ENCODE results near the gene PON1. TPM values are rescaled to one million over a fixed set of nuclear protein-coding genes. Genes with fewer than 3 reads are reported as not detected.
A peak's percentile ranks its signal among the peaks of the same experiment; 100 is the strongest.

The PON1 gene
- total and polyA plus RNA-seq, 4 donors, result 0.59 to 1.2 (median 0.84) TPM

- no peaks in the 10 kb centered on the region for H3K4me1 ChIP-seq (ENCODE audit: control insufficient read depth, insufficient read depth, low read length)
- H3K27ac ChIP-seq (ENCODE audit: low read depth, low read length), result no peak overlapping the region
- H3K27me3 ChIP-seq (ENCODE audit: control insufficient read depth, insufficient read depth, low read length), result no peaks in the 10 kb centered on the region
- no CpG with 5 or more reads among the region's 1 CpG for WGBS (ENCODE audit: insufficient coverage)
- no peaks in the 10 kb centered on the region for H3K9me3 ChIP-seq (ENCODE audit: control insufficient read depth, insufficient read depth, low read length)
- DNase-seq (ENCODE audit: low read depth in 4 of 6, low spot score in 6 of 6), result no peak
- H3K36me3 ChIP-seq (ENCODE audit: control insufficient read depth, insufficient read depth, low read length), result no peaks in the 10 kb centered on the region
- H3K4me3 ChIP-seq (ENCODE audit: low read depth, low read length), result no peak overlapping the region
Observed at GRCh38 chr7:95319570-95319969, 4.8 kb downstream of the PON1 start.

- no peaks in the 10 kb centered on the region for H3K36me3 ChIP-seq (ENCODE audit: control insufficient read depth, insufficient read depth, low read length)
- 100% methylated on average over 1 of the region's 8 CpGs for WGBS (ENCODE audit: insufficient coverage)
- no peaks in the 10 kb centered on the region for H3K4me1 ChIP-seq (ENCODE audit: control insufficient read depth, insufficient read depth, low read length)
- H3K4me3 ChIP-seq (ENCODE audit: low read depth, low read length), result no peak overlapping the region
- H3K27me3 ChIP-seq (ENCODE audit: control insufficient read depth, insufficient read depth, low read length), result no peaks in the 10 kb centered on the region
- H3K27ac ChIP-seq (ENCODE audit: low read depth, low read length), result no peak overlapping the region
- peak in 1 of 6 donors; percentile 67 for DNase-seq (ENCODE audit: low read depth in 4 of 6, low spot score in 6 of 6)
- no peaks in the 10 kb centered on the region for H3K9me3 ChIP-seq (ENCODE audit: control insufficient read depth, insufficient read depth, low read length)
Observed at GRCh38 chr7:95318501-95319100, 5.7 kb downstream of the PON1 start.

GRCh38 chr7:95317966-95318365 lies 6.4 kb downstream of the PON1 start:
- Histone ChIP-seq H3K27me3 (ENCODE audit: control insufficient read depth, insufficient read depth, low read length) (no peaks in the 10 kb centered on the region), H3K4me1 (ENCODE audit: control insufficient read depth, insufficient read depth, low read length) (no peaks in the 10 kb centered on the region), H3K36me3 (ENCODE audit: control insufficient read depth, insufficient read depth, low read length) (no peaks in the 10 kb centered on the region), H3K9me3 (ENCODE audit: control insufficient read depth, insufficient read depth, low read length) (no peaks in the 10 kb centered on the region), H3K27ac (ENCODE audit: low read depth, low read length) (no peak overlapping the region), H3K4me3 (ENCODE audit: low read depth, low read length) (no peak overlapping the region)
- no peak for DNase-seq (ENCODE audit: low read depth in 4 of 6, low spot score in 6 of 6)
- WGBS (ENCODE audit: insufficient coverage), result no CpG with 5 or more reads among the region's 3 CpGs

GRCh38 chr7:95317546-95317945 lies 6.8 kb downstream of the PON1 start:
- WGBS (ENCODE audit: insufficient coverage), result 17% methylated on average over 2 of the region's 2 CpGs

GRCh38 chr7:95316588-95316987 lies 7.7 kb downstream of the PON1 start:
- Histone ChIP-seq H3K27me3 (ENCODE audit: control insufficient read depth, insufficient read depth, low read length) (no peaks in the 10 kb centered on the region), H3K36me3 (ENCODE audit: control insufficient read depth, insufficient read depth, low read length) (no peaks in the 10 kb centered on the region), H3K27ac (ENCODE audit: low read depth, low read length) (no peak overlapping the region), H3K9me3 (ENCODE audit: control insufficient read depth, insufficient read depth, low read length) (no peaks in the 10 kb centered on the region), H3K4me1 (ENCODE audit: control insufficient read depth, insufficient read depth, low read length) (no peaks in the 10 kb centered on the region), H3K4me3 (ENCODE audit: low read depth, low read length) (no peak overlapping the region)
- no peak for DNase-seq (ENCODE audit: low read depth in 4 of 6, low spot score in 6 of 6)
- 100% methylated on average over 1 of the region's 2 CpGs for WGBS (ENCODE audit: insufficient coverage)

More at GRCh38 chr7:95317546-95317945, 6.8 kb downstream of the PON1 start:
- Histone ChIP-seq H3K4me3 (ENCODE audit: low read depth, low read length) (no peak overlapping the region), H3K27ac (ENCODE audit: low read depth, low read length) (no peak overlapping the region), H3K4me1 (ENCODE audit: control insufficient read depth, insufficient read depth, low read length) (no peaks in the 10 kb centered on the region), H3K9me3 (ENCODE audit: control insufficient read depth, insufficient read depth, low read length) (no peaks in the 10 kb centered on the region), H3K27me3 (ENCODE audit: control insufficient read depth, insufficient read depth, low read length) (no peaks in the 10 kb centered on the region), H3K36me3 (ENCODE audit: control insufficient read depth, insufficient read depth, low read length) (no peaks in the 10 kb centered on the region)
- DNase-seq (ENCODE audit: low read depth in 4 of 6, low spot score in 6 of 6), result peak in 1 of 6 donors; percentile 22

- no peaks in the 10 kb centered on the region for H3K9me3 ChIP-seq (ENCODE audit: control insufficient read depth, insufficient read depth, low read length)
- H3K27ac ChIP-seq (ENCODE audit: low read depth, low read length), result no peak overlapping the region
- H3K4me3 ChIP-seq (ENCODE audit: low read depth, low read length), result no peak overlapping the region
- no peaks in the 10 kb centered on the region for H3K27me3 ChIP-seq (ENCODE audit: control insufficient read depth, insufficient read depth, low read length)
- peaks cover 4% of the 10 kb centered on the region for H3K4me1 ChIP-seq (ENCODE audit: control insufficient read depth, insufficient read depth, low read length)
- H3K36me3 ChIP-seq (ENCODE audit: control insufficient read depth, insufficient read depth, low read length), result no peaks in the 10 kb centered on the region
- WGBS (ENCODE audit: insufficient coverage), result 100% methylated on average over 4 of the region's 4 CpGs
- DNase-seq (ENCODE audit: low read depth in 4 of 6, low spot score in 6 of 6), result no peak
Observed at GRCh38 chr7:95312561-95312960, 11.8 kb downstream of the PON1 start.

GRCh38 chr7:95311389-95311788 lies 12.9 kb downstream of the PON1 start:
- Histone ChIP-seq H3K36me3 (ENCODE audit: control insufficient read depth, insufficient read depth, low read length) (no peaks in the 10 kb centered on the region), H3K27ac (ENCODE audit: low read depth, low read length) (no peak overlapping the region), H3K4me1 (ENCODE audit: control insufficient read depth, insufficient read depth, low read length) (peaks cover 4% of the 10 kb centered on the region), H3K9me3 (ENCODE audit: control insufficient read depth, insufficient read depth, low read length) (no peaks in the 10 kb centered on the region), H3K4me3 (ENCODE audit: low read depth, low read length) (no peak overlapping the region), H3K27me3 (ENCODE audit: control insufficient read depth, insufficient read depth, low read length) (no peaks in the 10 kb centered on the region)
- no peak for DNase-seq (ENCODE audit: low read depth in 4 of 6, low spot score in 6 of 6)
- WGBS (ENCODE audit: insufficient coverage), result no CpG with 5 or more reads among the region's 2 CpGs

GRCh38 chr7:95309951-95310350 lies 14.4 kb downstream of the PON1 start:
- no peak overlapping the region for H3K27ac ChIP-seq (ENCODE audit: low read depth, low read length)
- H3K9me3 ChIP-seq (ENCODE audit: control insufficient read depth, insufficient read depth, low read length), result no peaks in the 10 kb centered on the region
- no peak for DNase-seq (ENCODE audit: low read depth in 4 of 6, low spot score in 6 of 6)
- H3K36me3 ChIP-seq (ENCODE audit: control insufficient read depth, insufficient read depth, low read length), result no peaks in the 10 kb centered on the region
- H3K4me1 ChIP-seq (ENCODE audit: control insufficient read depth, insufficient read depth, low read length), result peaks cover 4% of the 10 kb centered on the region
- H3K4me3 ChIP-seq (ENCODE audit: low read depth, low read length), result no peak overlapping the region
- H3K27me3 ChIP-seq (ENCODE audit: control insufficient read depth, insufficient read depth, low read length), result no peaks in the 10 kb centered on the region
- WGBS (ENCODE audit: insufficient coverage), result no CpG with 5 or more reads among the region's 2 CpGs

GRCh38 chr7:95304990-95305389 lies 19.3 kb downstream of the PON1 start:
- peak in 1 of 6 donors; percentile 19 for DNase-seq (ENCODE audit: low read depth in 4 of 6, low spot score in 6 of 6)
- Histone ChIP-seq H3K9me3 (ENCODE audit: control insufficient read depth, insufficient read depth, low read length) (no peaks in the 10 kb centered on the region), H3K27ac (ENCODE audit: low read depth, low read length) (no peak overlapping the region), H3K4me1 (ENCODE audit: control insufficient read depth, insufficient read depth, low read length) (peaks cover 4% of the 10 kb centered on the region), H3K4me3 (ENCODE audit: low read depth, low read length) (no peak overlapping the region), H3K36me3 (ENCODE audit: control insufficient read depth, insufficient read depth, low read length) (no peaks in the 10 kb centered on the region), H3K27me3 (ENCODE audit: control insufficient read depth, insufficient read depth, low read length) (no peaks in the 10 kb centered on the region)
- WGBS (ENCODE audit: insufficient coverage), result 85% methylated on average over 4 of the region's 7 CpGs

- WGBS (ENCODE audit: insufficient coverage), result 81% methylated on average over 4 of the region's 9 CpGs
- Histone ChIP-seq H3K27me3 (ENCODE audit: control insufficient read depth, insufficient read depth, low read length) (no peaks in the 10 kb centered on the region), H3K27ac (ENCODE audit: low read depth, low read length) (no peak overlapping the region), H3K36me3 (ENCODE audit: control insufficient read depth, insufficient read depth, low read length) (no peaks in the 10 kb centered on the region), H3K4me1 (ENCODE audit: control insufficient read depth, insufficient read depth, low read length) (no peaks in the 10 kb centered on the region), H3K9me3 (ENCODE audit: control insufficient read depth, insufficient read depth, low read length) (no peaks in the 10 kb centered on the region), H3K4me3 (ENCODE audit: low read depth, low read length) (no peak overlapping the region)
- DNase-seq (ENCODE audit: low read depth in 4 of 6, low spot score in 6 of 6), result peak in 1 of 6 donors; percentile 30
Observed at GRCh38 chr7:95303013-95303905, 21.1 kb downstream of the PON1 start.
